ENCODE measurements around the gene CNTNAP2. TPM values are rescaled to one million over a fixed set of nuclear protein-coding genes. Genes with fewer than 3 reads are reported as not detected.

CNTNAP2 gene
- total RNA-seq, 1 donor from 2014 or later, result under 0.01 TPM

- no peak for DNase-seq (ENCODE audit: extremely low read depth, low read depth, low spot score)
Observed at GRCh38 chr7:148185041-148185440, 2068.4 kb downstream of the CNTNAP2 start.

GRCh38 chr7:148187471-148187870 lies 2070.9 kb downstream of the CNTNAP2 start:
- no peak for DNase-seq (ENCODE audit: extremely low read depth, low read depth, low spot score)

- no peak for DNase-seq (ENCODE audit: extremely low read depth, low read depth, low spot score)
Observed at GRCh38 chr7:148191391-148192065, 2074.9 kb downstream of the CNTNAP2 start.

- DNase-seq (ENCODE audit: extremely low read depth, low read depth, low spot score), result no peak
Observed at GRCh38 chr7:148192491-148192890, 2075.9 kb downstream of the CNTNAP2 start.

GRCh38 chr7:148201992-148202391 lies 2085.4 kb downstream of the CNTNAP2 start:
- DNase-seq (ENCODE audit: extremely low read depth, low read depth, low spot score), result no peak

GRCh38 chr7:148204639-148205304 lies 2088.2 kb downstream of the CNTNAP2 start:
- no peak for DNase-seq (ENCODE audit: extremely low read depth, low read depth, low spot score)

- DNase-seq (ENCODE audit: extremely low read depth, low read depth, low spot score), result no peak
Observed at GRCh38 chr7:148209643-148210190, 2093.1 kb downstream of the CNTNAP2 start.

- no peak for DNase-seq (ENCODE audit: extremely low read depth, low read depth, low spot score)
Observed at GRCh38 chr7:148210804-148211325, 2094.3 kb downstream of the CNTNAP2 start.

GRCh38 chr7:148211740-148212151 lies 2095.1 kb downstream of the CNTNAP2 start:
- no peak for DNase-seq (ENCODE audit: extremely low read depth, low read depth, low spot score)

- DNase-seq (ENCODE audit: extremely low read depth, low read depth, low spot score), result no peak
Observed at GRCh38 chr7:148212731-148213130, 2096.1 kb downstream of the CNTNAP2 start.

- no peak for DNase-seq (ENCODE audit: extremely low read depth, low read depth, low spot score)
Observed at GRCh38 chr7:148214101-148214500, 2097.5 kb downstream of the CNTNAP2 start.

GRCh38 chr7:148218603-148219002 lies 2102.0 kb downstream of the CNTNAP2 start:
- DNase-seq (ENCODE audit: extremely low read depth, low read depth, low spot score), result no peak

GRCh38 chr7:148222721-148223120 lies 2106.1 kb downstream of the CNTNAP2 start:
- no peak for DNase-seq (ENCODE audit: extremely low read depth, low read depth, low spot score)

- DNase-seq (ENCODE audit: extremely low read depth, low read depth, low spot score), result no peak
Observed at GRCh38 chr7:148223160-148223559, 2106.6 kb downstream of the CNTNAP2 start.

- no peak for DNase-seq (ENCODE audit: extremely low read depth, low read depth, low spot score)
Observed at GRCh38 chr7:148223738-148224137, 2107.1 kb downstream of the CNTNAP2 start.

GRCh38 chr7:148230296-148230695 lies 2113.7 kb downstream of the CNTNAP2 start:
- no peak for DNase-seq (ENCODE audit: extremely low read depth, low read depth, low spot score)

GRCh38 chr7:148230883-148231282 lies 2114.3 kb downstream of the CNTNAP2 start:
- no peak for DNase-seq (ENCODE audit: extremely low read depth, low read depth, low spot score)

GRCh38 chr7:148232784-148233183 lies 2116.2 kb downstream of the CNTNAP2 start:
- no peak for DNase-seq (ENCODE audit: extremely low read depth, low read depth, low spot score)

- DNase-seq (ENCODE audit: extremely low read depth, low read depth, low spot score), result no peak
Observed at GRCh38 chr7:148234715-148235114, 2118.1 kb downstream of the CNTNAP2 start.

- no peak for DNase-seq (ENCODE audit: extremely low read depth, low read depth, low spot score)
Observed at GRCh38 chr7:148238761-148239325, 2122.2 kb downstream of the CNTNAP2 start.

- DNase-seq (ENCODE audit: extremely low read depth, low read depth, low spot score), result no peak
Observed at GRCh38 chr7:148241700-148242293, 2125.2 kb downstream of the CNTNAP2 start.

Data from glomerular endothelial cell (primary cell).